Measurements from ENCODE around the gene ANK3. TPM values are rescaled to one million over a fixed set of nuclear protein-coding genes. Genes with fewer than 3 reads are reported as not detected.

The ANK3 gene
- 100 to 1,000 TPM in 3 of 8 experiments, 10 to 100 TPM in 4, 1 to 10 TPM in 1; 8.1 to 191 (median 78.3) TPM for total RNA-seq

GRCh38 chr10:60389413-60390025 is at the start of gene ANK3:
Gene ANK3 (minus strand): TSS chr10:60389875. CDS start chr10:60389538, 337 bp downstream.
- 59 to 93% (median 78%) methylated on average over 4 to 10 of the region's 10 CpGs; no CpG with 5 or more reads in 3 of the 10 experiments for WGBS, 10 experiments
- H3K27ac ChIP-seq = peak within 1 kb of the TSS; percentile 15 to 72
- in situ Hi-C loops (cut with MboI; ENCODE audit: low pct_unique_long_range_greater_than_20kb in 2 of 9, low sequenced_read_pairs in 9 of 9, unreplicated experiment in 9 of 9) = no loop called here
- peaks cover 35 to 55% of the 10 kb centered on the region in 2 donors for H3K4me1 ChIP-seq (replicated peaks in 1 of 2)
- peak within 1 kb of the TSS in 4 of 5 donors; percentile 17 to 30 (median 19) for H3K4me3 ChIP-seq
- peak in 4 of 8 experiments; percentile 6 to 35 (median 20) for ATAC-seq (replicated peaks in 6 of 8)

GRCh38 chr10:60434418-60435046 is 44.9 kb upstream of the ANK3 start:
- peak in 5 of 8 experiments; percentile 45 to 81 (median 65) for ATAC-seq (replicated peaks in 6 of 8)
- WGBS, 10 experiments = 0 to 100% (median 54%) methylated on average over 1 to 3 of the region's 3 CpGs
- Histone ChIP-seq H3K4me1 (replicated peaks in 1 of 2) (no peaks in the 10 kb centered on the region), H3K27ac (no peak overlapping the region), H3K4me3 (no peak overlapping the region)
- in situ Hi-C loops (cut with MboI; ENCODE audit: low pct_unique_long_range_greater_than_20kb in 2 of 9, low sequenced_read_pairs in 9 of 9, unreplicated experiment in 9 of 9) = loop anchor here in 7 of 9 experiments (10.0 to 25.0 kb wide), 7 partner anchors 190 to 347 kb away; no protein-coding TSS in a partner anchor

GRCh38 chr10:60433684-60434083 is 44.0 kb upstream of the ANK3 start:
- 0 to 79% (median 33%) methylated on average over 1 to 3 of the region's 3 CpGs; no CpG with 5 or more reads in 1 of the 10 experiments for WGBS, 10 experiments
- in situ Hi-C loops (cut with MboI; ENCODE audit: low pct_unique_long_range_greater_than_20kb in 2 of 9, low sequenced_read_pairs in 9 of 9, unreplicated experiment in 9 of 9) = loop anchor here in 7 of 9 experiments (10.0 to 25.0 kb wide), 7 partner anchors 189 to 346 kb away; no protein-coding TSS in a partner anchor
- ATAC-seq (replicated peaks in 6 of 8) = peak in 3 of 8 experiments; percentile 74 to 93 (median 92)
- H3K27ac ChIP-seq = no peak overlapping the region
- H3K4me3 ChIP-seq = no peak overlapping the region
- no peaks in the 10 kb centered on the region for H3K4me1 ChIP-seq (replicated peaks in 1 of 2)

- 70 to 100% (median 83%) methylated on average over 1 to 7 of the region's 7 CpGs for WGBS, 10 experiments
- H3K4me1 ChIP-seq (replicated peaks in 1 of 2) = peaks cover 0 to 8% of the 10 kb centered on the region in 2 donors
- in situ Hi-C loops (cut with MboI; ENCODE audit: low pct_unique_long_range_greater_than_20kb in 2 of 9, low sequenced_read_pairs in 9 of 9, unreplicated experiment in 9 of 9) = loop anchor here in 7 of 9 experiments (10.0 to 25.0 kb wide), 7 partner anchors 186 to 344 kb away; no protein-coding TSS in a partner anchor
These were observed 41.3 kb upstream of the ANK3 start for GRCh38 chr10:60430836-60431597.

DNA sequence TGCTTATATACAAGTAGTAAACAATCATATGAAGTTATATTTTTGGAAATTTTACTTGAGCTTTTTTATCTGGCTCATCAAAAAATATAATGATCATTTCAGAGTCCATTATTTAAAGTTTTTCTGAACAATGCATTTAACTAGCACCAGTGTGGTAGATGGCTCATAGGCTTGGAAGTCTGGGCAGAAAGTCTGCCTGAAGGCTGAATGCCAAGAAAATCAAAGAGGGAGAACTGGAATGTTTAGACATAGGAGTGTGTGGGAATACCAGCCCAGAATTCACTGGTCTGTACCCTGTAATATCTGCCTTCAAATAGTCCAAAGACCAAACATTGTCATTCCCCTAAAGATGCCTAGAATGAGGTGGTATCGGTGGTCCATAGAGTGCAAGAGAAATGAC is 40.3 kb upstream of the ANK3 start:
- no peak for ATAC-seq (replicated peaks in 6 of 8)
- no peak overlapping the region for H3K4me3 ChIP-seq
- 86 to 100% (median 100%) methylated on average over 1 of the region's 1 CpG; no CpG with 5 or more reads in 3 of the 10 experiments for WGBS, 10 experiments
- in situ Hi-C loops (cut with MboI; ENCODE audit: low pct_unique_long_range_greater_than_20kb in 2 of 9, low sequenced_read_pairs in 9 of 9, unreplicated experiment in 9 of 9) = loop anchor here in 7 of 9 experiments (10.0 to 25.0 kb wide), 7 partner anchors 185 to 343 kb away; no protein-coding TSS in a partner anchor
- no peak overlapping the region for H3K27ac ChIP-seq
- peaks cover 6 to 14% of the 10 kb centered on the region in 2 donors for H3K4me1 ChIP-seq (replicated peaks in 1 of 2)

More at GRCh38 chr10:60430836-60431597, 41.3 kb upstream of the ANK3 start:
- ATAC-seq (replicated peaks in 6 of 8) = no peak
- no peak overlapping the region for H3K27ac ChIP-seq
- H3K4me3 ChIP-seq = no peak overlapping the region

DNA sequence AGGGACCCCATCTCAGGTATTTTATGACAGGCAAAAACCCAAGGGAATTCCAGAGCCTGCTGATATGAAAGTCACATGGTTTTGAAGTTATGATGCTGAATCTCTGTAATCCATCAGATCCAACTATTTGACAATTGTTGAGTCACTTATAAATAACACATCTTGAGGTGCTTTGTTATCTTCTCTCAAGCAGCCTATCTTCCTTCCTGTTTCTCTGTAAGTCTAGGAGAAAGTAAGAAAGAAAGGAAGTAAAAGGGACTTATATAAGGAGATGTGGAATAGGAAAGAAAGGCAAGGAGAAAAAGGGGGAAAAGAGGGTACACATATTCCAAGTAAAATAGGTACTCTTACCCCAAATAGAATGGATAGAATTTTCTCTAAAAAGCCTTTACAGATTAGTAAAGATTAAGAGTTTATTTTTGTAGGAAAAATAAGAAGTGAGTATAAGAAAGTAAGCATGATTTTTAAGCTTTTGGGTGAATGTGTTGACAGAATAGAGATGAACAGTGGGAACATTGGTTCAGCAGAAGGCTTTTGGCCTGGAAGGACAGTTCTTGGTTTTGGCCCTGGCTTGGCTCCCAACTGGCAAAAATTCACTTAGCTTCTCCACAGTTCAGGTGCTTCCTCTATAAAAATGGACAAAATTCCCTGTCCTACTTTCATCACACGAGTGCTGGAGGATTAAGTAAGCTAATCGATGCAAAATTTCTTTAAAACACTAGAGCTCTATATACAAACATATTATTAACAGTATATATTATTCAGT is 39.6 kb upstream of the ANK3 start:
- Histone ChIP-seq H3K4me3 (no peak overlapping the region), H3K27ac (no peak overlapping the region), H3K4me1 (replicated peaks in 1 of 2) (peaks cover 11 to 17% of the 10 kb centered on the region in 2 donors)
- no peak for ATAC-seq (replicated peaks in 6 of 8)
- in situ Hi-C loops (cut with MboI; ENCODE audit: low pct_unique_long_range_greater_than_20kb in 2 of 9, low sequenced_read_pairs in 9 of 9, unreplicated experiment in 9 of 9) = loop anchor here in 7 of 9 experiments (25.0 kb wide), 5 partner anchors 208 to 342 kb away; no protein-coding TSS in a partner anchor
- 67 to 100% (median 83%) methylated on average over 1 to 2 of the region's 2 CpGs; no CpG with 5 or more reads in 1 of the 10 experiments for WGBS, 10 experiments

DNA sequence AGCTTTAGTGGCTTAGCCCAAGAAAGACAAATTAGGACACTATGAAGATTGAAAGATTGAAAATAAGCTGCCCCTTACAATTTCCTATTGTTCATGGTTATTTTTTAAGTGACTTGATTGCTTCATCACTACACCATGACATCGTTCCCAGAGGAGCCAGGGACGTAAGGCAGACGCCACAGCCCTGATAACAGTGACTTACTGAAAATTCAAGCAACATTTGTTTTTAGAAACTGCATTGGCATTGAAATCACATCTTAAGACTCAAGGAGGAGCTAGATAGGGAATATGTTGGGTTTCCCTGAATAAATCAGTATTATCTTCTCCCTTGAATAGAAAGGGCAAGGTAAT is 38.7 kb upstream of the ANK3 start:
- in situ Hi-C loops (cut with MboI; ENCODE audit: low pct_unique_long_range_greater_than_20kb in 2 of 9, low sequenced_read_pairs in 9 of 9, unreplicated experiment in 9 of 9) = loop anchor here in 7 of 9 experiments (25.0 kb wide), 5 partner anchors 209 to 341 kb away; no protein-coding TSS in a partner anchor
- ATAC-seq (replicated peaks in 6 of 8) = peak in 1 of 8 experiments; percentile 39
- 86 to 100% (median 95%) methylated on average over 2 to 3 of the region's 3 CpGs; no CpG with 5 or more reads in 3 of the 10 experiments for WGBS, 10 experiments
- H3K4me3 ChIP-seq = no peak overlapping the region
- H3K4me1 ChIP-seq (replicated peaks in 1 of 2) = peaks cover 11 to 17% of the 10 kb centered on the region in 2 donors
- H3K27ac ChIP-seq = no peak overlapping the region

DNA sequence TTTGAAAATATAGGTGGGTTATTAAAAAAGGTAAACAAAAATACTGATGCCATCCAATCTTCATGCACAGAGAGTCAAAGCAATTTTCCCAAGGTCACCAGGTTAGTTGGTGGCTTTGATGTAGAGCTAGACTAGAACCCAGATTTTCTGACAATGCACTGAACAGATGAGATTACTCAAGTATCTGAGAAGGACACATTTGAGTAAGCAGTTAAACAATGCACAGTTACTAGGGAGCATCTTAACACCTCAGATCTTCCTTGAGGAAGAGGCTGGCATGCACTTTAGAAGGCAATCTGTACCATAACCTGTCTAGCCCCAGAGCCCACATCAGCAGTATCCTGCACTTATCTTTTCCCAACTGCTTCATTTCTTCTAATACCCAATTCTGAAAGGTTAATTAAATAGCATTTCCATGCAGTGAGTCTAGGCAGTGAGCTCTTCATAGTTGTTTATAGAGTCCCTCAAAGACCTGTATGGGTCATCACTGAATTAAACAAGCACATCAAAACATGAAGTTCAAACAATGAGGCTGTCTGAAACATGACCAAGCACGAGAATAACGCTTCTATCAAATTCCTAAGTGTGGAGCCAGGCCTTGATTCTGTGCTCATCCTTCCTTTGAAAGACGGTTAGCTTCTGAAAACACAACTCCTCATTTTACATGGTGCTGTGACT is 38.2 kb upstream of the ANK3 start:
- Histone ChIP-seq H3K27ac (no peak overlapping the region), H3K4me3 (no peak overlapping the region), H3K4me1 (replicated peaks in 1 of 2) (peaks cover 11 to 17% of the 10 kb centered on the region in 2 donors)
- 57 to 100% (median 85%) methylated on average over 1 to 3 of the region's 3 CpGs for WGBS, 10 experiments
- in situ Hi-C loops (cut with MboI; ENCODE audit: low pct_unique_long_range_greater_than_20kb in 2 of 9, low sequenced_read_pairs in 9 of 9, unreplicated experiment in 9 of 9) = loop anchor here in 7 of 9 experiments (25.0 kb wide), 5 partner anchors 209 to 341 kb away; no protein-coding TSS in a partner anchor
- peak in 2 of 8 experiments; percentile 18 to 48 for ATAC-seq (replicated peaks in 6 of 8)

- in situ Hi-C loops (cut with MboI; ENCODE audit: low pct_unique_long_range_greater_than_20kb in 2 of 9, low sequenced_read_pairs in 9 of 9, unreplicated experiment in 9 of 9) = loop anchor here in 7 of 9 experiments (25.0 kb wide), 5 partner anchors 210 to 340 kb away; no protein-coding TSS in a partner anchor
- ATAC-seq (replicated peaks in 6 of 8) = no peak
- 60 to 100% (median 100%) methylated on average over 1 of the region's 1 CpG for WGBS, 10 experiments
- Histone ChIP-seq H3K27ac (no peak overlapping the region), H3K4me3 (no peak overlapping the region), H3K4me1 (replicated peaks in 1 of 2) (peaks cover 11 to 17% of the 10 kb centered on the region in 2 donors)
These were observed 37.5 kb upstream of the ANK3 start for GRCh38 chr10:60427148-60427547.

DNA sequence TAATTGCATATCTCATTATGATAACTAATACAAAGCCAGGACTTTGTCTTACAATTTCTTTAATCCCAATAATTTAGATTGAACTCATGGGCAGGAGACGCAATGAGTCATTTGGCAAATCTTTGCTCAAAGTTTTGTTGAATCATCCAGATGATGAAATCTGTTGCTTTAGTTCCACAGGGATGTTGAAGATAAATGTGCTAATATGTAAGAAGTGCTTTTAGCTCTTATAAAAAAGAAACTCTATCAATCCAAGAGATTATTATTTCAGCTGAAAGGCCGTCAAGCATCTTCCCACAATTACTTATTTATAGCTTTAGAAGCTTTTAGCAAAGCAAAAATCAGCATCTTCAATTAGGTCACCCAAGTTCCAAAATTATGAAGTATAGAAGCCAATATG is 36.8 kb upstream of the ANK3 start:
- Histone ChIP-seq H3K27ac (no peak overlapping the region), H3K4me1 (replicated peaks in 1 of 2) (peaks cover 11 to 18% of the 10 kb centered on the region in 2 donors), H3K4me3 (no peak overlapping the region)
- in situ Hi-C loops (cut with MboI; ENCODE audit: low pct_unique_long_range_greater_than_20kb in 2 of 9, low sequenced_read_pairs in 9 of 9, unreplicated experiment in 9 of 9) = loop anchor here in 7 of 9 experiments (25.0 kb wide), 5 partner anchors 211 to 339 kb away; no protein-coding TSS in a partner anchor
- peak in 5 of 8 experiments; percentile 51 to 74 (median 57) for ATAC-seq (replicated peaks in 6 of 8)
- 17 to 100% (median 82%) methylated on average over 1 to 2 of the region's 2 CpGs; no CpG with 5 or more reads in 2 of the 10 experiments for WGBS, 10 experiments

DNA sequence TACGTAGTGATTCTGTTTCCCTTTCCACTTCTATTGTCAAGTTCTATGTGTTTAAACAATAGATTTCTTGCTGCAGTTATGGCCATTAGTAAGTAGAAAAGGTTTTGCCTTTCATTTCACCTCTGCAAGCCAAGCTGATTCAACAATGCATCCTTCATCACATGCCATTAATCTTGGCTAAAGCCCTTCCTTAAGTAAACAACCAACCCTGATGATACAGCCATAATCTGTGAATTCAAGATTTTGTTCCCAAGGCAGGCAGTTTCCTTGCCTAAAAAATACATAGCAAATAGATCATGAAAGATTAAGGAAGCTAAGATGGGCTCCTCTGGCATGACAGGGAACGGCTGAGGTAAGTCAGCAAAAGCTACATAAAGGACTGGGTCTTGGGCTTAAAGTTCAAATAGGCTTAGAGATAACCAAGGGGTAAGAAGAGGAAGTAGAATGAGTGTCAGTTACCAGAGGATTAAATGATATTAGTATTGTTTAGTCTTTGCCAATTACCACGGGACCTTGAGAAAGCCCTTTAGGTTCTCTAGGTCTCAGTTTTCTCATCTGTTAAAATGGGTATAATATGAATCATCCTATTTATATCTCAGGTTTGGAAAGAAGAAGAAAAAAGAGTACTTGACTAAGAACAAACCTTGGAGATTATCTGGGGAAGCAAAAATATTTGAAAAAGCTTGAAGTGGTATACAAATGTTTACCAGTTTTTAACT is 35.9 kb upstream of the ANK3 start:
- in situ Hi-C loops (cut with MboI; ENCODE audit: low pct_unique_long_range_greater_than_20kb in 2 of 9, low sequenced_read_pairs in 9 of 9, unreplicated experiment in 9 of 9) = loop anchor here in 7 of 9 experiments (25.0 kb wide), 5 partner anchors 212 to 338 kb away; no protein-coding TSS in a partner anchor
- Histone ChIP-seq H3K4me3 (no peak overlapping the region), H3K27ac (no peak overlapping the region), H3K4me1 (replicated peaks in 1 of 2) (peaks cover 11 to 19% of the 10 kb centered on the region in 2 donors)
- WGBS, 10 experiments = 78 to 90% (median 85%) methylated on average over 2 to 3 of the region's 3 CpGs
- ATAC-seq (replicated peaks in 6 of 8) = peak in 3 of 8 experiments; percentile 25 to 29 (median 26)
